Measurements from ENCODE around the gene TRPM4. TPM values are rescaled to one million over a fixed set of nuclear protein-coding genes. Genes with fewer than 3 reads are reported as not detected.
A peak's percentile ranks its signal among the peaks of the same experiment; 100 is the strongest.

Gene TRPM4
- total RNA-seq, 2 donors from 2014 or later = 20.6 to 22.8 TPM

DNA sequence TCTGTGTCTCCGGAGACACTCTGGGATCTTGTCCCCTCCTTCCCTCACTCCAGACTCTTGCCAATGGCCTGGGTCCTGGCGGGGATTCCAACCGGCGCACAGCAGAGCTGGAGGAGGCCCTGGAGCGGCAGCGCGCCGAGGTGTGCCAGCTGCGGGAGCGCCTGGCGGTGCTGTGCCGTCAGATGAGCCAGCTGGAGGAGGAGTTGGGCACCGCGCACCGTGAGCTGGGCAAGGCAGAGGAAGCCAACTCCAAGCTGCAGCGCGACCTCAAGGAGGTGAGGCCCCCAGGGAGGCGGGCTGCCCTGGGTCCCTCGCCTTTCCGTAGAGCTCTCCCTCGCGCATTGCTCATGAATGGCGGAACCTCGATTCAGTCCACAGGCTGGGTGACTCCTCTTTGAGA lies 27.3 kb upstream of the TRPM4 start:
- no peaks in the 10 kb centered on the region for H3K36me3 ChIP-seq
- H3K9me3 ChIP-seq = no peaks in the 10 kb centered on the region
- no peak for DNase-seq (ENCODE audit: low spot score)
- H3K4me3 ChIP-seq = no peak overlapping the region
- H3K27me3 ChIP-seq = no peaks in the 10 kb centered on the region
- no peak overlapping the region for H3K27ac ChIP-seq
- TF ChIP-seq, protein P1, sequence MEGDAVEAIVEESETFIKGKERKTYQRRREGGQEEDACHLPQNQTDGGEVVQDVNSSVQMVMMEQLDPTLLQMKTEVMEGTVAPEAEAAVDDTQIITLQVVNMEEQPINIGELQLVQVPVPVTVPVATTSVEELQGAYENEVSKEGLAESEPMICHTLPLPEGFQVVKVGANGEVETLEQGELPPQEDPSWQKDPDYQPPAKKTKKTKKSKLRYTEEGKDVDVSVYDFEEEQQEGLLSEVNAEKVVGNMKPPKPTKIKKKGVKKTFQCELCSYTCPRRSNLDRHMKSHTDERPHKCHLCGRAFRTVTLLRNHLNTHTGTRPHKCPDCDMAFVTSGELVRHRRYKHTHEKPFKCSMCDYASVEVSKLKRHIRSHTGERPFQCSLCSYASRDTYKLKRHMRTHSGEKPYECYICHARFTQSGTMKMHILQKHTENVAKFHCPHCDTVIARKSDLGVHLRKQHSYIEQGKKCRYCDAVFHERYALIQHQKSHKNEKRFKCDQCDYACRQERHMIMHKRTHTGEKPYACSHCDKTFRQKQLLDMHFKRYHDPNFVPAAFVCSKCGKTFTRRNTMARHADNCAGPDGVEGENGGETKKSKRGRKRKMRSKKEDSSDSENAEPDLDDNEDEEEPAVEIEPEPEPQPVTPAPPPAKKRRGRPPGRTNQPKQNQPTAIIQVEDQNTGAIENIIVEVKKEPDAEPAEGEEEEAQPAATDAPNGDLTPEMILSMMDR (IDR thresholded peaks at IDR 0.05) = no peak
- H3K4me1 ChIP-seq = peaks cover 0 to 28% of the 10 kb centered on the region in 2 donors

DNA sequence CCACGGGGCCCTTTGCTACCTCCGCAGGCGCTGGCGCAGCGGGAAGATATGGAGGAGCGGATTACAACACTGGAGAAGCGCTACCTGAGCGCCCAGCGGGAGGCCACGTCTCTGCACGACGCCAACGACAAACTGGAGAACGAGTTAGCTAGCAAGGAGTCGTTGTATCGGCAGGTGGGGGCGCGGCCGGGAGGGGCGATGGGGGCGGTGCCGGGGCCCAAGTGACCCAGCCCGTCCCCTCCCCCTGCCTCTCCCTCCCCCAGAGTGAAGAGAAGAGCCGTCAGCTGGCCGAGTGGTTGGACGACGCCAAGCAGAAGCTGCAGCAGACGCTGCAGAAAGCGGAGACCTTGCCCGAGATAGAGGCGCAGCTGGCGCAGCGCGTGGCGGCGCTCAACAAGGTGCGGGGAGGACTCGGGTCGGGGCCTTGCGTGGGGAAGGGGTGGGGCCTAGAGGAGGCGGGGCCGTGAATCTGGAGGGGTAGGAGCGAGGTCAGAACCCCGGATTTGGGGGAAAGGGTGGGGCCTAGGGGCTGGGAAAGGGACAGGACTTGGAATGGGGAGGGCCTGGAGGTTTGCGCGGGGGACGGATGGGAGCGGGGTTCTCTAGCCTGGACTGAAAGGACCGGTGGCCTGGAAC lies 24.5 kb upstream of the TRPM4 start:
- no peaks in the 10 kb centered on the region for H3K27me3 ChIP-seq
- H3K36me3 ChIP-seq = no peaks in the 10 kb centered on the region
- peak overlapping the region; percentile 31 to 52 for H3K27ac ChIP-seq
- H3K4me3 ChIP-seq = peak overlapping the region; percentile 29 to 44
- TF ChIP-seq, protein P1 (IDR thresholded peaks at IDR 0.05) = no peak
- no peaks in the 10 kb centered on the region for H3K9me3 ChIP-seq
- no peak for DNase-seq (ENCODE audit: low spot score)
- peaks cover 0 to 25% of the 10 kb centered on the region in 2 donors for H3K4me1 ChIP-seq

DNA sequence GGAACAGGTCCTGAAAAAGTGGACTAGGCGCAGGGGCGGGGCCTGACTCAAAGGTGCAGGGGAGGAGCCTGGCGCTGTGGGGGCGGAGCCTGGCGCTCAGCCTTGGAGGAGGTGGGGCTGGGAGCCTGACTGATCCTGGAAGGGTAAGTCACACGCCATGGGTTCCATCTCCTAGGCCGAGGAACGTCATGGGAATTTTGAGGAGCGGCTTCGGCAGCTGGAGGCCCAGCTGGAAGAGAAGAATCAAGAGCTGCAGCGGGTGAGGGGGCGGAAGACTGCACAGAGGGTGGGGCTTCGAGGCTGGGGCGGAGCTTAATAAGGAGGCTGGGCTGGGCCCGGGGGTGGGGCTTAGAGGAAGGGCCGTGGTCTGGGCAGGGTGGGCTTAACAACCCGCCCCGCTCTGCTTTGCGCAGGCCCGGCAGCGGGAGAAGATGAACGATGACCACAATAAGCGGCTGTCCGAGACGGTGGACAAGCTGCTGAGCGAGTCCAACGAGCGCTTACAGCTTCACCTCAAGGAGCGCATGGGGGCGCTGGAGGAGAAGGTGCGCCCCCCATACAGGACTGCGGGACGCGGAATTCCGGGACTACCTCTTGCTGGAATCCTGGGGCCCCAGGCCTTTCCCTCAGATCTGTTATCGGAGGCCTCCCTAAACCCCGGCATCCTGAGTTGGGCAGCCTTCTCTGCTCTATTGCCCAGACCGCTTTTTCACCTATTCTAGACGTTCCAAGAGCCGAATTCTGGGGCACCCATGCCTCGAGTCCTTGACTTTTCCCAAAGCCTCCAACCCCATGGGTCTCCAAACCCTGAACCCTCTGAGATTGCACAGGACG lies 23.8 kb upstream of the TRPM4 start:
- Histone ChIP-seq H3K36me3 (no peaks in the 10 kb centered on the region), H3K27ac (peak overlapping the region; percentile 31 to 52), H3K27me3 (no peaks in the 10 kb centered on the region), H3K4me3 (peak overlapping the region; percentile 29 to 44), H3K9me3 (no peaks in the 10 kb centered on the region), H3K4me1 (peaks cover 0 to 19% of the 10 kb centered on the region in 2 donors)
- TF ChIP-seq, protein P1 (IDR thresholded peaks at IDR 0.05) = no peak
- DNase-seq (ENCODE audit: low spot score) = no peak

DNA sequence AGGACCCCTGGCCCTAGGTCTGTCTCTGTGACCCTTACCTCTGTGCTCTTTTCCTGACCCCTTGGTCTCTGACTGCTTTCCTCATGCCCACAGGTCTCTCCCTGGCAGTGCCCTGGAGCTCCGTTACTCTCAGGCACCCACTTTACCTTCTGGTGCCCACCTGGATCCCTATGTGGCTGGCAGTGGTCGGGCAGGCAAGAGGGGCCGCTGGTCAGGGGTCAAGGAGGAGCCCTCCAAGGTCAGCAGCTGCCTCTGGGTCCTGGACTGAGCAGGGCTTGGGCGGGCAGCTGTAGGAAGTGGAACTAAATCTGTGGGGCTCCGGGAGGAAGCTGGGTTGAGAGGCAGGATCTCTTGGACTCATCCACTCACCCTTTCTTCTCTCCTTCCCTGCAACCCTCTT lies 21.9 kb upstream of the TRPM4 start:
- Histone ChIP-seq H3K27ac (peak overlapping the region; percentile 38 to 47), H3K9me3 (no peaks in the 10 kb centered on the region), H3K4me3 (no peak overlapping the region), H3K4me1 (peaks cover 0 to 19% of the 10 kb centered on the region in 2 donors), H3K27me3 (no peaks in the 10 kb centered on the region), H3K36me3 (no peaks in the 10 kb centered on the region)
- TF ChIP-seq, protein P1 (IDR thresholded peaks at IDR 0.05) = no peak
- DNase-seq (ENCODE audit: low spot score) = no peak

DNA sequence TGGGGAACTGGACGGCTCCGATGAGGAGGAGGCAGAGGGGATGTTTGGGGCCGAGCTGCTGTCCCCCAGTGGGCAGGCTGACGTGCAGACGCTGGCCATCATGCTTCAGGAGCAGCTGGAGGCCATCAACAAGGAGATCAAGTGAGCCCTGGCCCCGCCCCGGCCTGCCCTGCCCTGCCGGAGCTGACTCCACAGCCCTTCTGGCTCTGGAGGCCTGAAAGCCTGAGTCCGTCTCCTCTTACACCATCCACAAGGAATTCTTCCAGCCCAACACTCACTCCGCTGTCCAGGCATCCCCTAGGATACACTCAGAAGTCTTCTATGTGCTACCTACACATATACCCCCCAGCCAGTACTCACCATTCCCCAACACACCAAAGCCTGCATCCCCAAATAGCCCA lies 20.8 kb upstream of the TRPM4 start:
- TF ChIP-seq, protein P1 (IDR thresholded peaks at IDR 0.05) = no peak
- H3K27me3 ChIP-seq = no peaks in the 10 kb centered on the region
- peak; percentile 88 for DNase-seq (ENCODE audit: low spot score)
- no peaks in the 10 kb centered on the region for H3K36me3 ChIP-seq
- no peak overlapping the region for H3K4me3 ChIP-seq
- H3K27ac ChIP-seq = peak overlapping the region; percentile 38 to 47
- no peaks in the 10 kb centered on the region for H3K9me3 ChIP-seq
- H3K4me1 ChIP-seq = peaks cover 0 to 19% of the 10 kb centered on the region in 2 donors

Measured in right atrium auricular region (tissue), 2 donors.